OCI-LY1 (cell line): ENCODE measurements around the gene THSD7A.

ENCODE experiments used
- CTCF ChIP-seq: fragments of 200-600 bp; sonication (generic), shearing (Covaris generic); IDR thresholded peaks from 2 replicates; pipeline ENCODE4 v1.5.1; 2017; ENCODE audit warnings: mild to moderate bottlenecking, antibody characterized with exemption, low read length, moderate library complexity, mixed read lengths
- EZH2 ChIP-seq: fragments of 200-600 bp; sonication (generic), shearing (Covaris generic); IDR thresholded peaks from 2 replicates; pipeline ENCODE4 v1.8.0; 2017; ENCODE audit warnings: borderline replicate concordance, mixed run types, mild to moderate bottlenecking, antibody characterized with exemption, low read length, moderate library complexity, mixed read lengths

DNA sequence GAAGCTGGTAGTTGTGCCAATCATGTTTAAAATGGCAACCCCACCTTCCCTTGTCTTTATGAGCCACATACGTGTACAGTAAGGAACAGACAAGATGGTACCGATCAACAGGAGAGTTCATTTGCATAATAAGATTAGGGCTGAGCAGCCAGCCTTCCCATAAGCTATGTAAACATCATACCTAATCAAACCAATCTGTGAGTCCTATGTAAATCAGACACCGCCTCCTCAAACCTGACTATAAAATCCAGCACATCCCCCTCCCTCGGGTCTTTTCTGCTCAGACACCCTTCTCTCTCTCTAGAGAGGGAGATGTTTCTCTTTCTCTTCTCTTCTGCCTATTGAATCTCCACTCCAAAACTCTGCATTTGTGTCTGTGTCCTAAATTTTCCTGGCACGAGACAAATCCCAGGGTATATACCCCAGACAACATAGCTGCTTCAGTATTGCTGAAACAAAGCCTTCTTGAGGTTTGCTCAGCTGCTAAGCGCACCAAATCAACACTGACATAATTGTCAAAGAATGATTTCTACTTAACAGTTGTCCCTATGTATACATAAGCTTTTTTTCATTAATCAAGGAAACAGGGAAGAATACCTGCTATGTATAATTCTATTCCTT lies 279.2 kb downstream of the THSD7A start:
- TF ChIP-seq CTCF (no peak), EZH2 (no peak)
